GM12872 (cell line): ENCODE results near the gene FOXQ1.

Experiments used
- TF ChIP-seq, protein P1 (sequence below): IDR thresholded peaks from 3 replicates; pipeline ENCODE4 v1.5.1; 2011; ENCODE audit warnings: low read depth, mild to moderate bottlenecking, low read length, moderate library complexity; ENCODE audit not compliant: insufficient read depth

The FOXQ1 gene

DNA sequence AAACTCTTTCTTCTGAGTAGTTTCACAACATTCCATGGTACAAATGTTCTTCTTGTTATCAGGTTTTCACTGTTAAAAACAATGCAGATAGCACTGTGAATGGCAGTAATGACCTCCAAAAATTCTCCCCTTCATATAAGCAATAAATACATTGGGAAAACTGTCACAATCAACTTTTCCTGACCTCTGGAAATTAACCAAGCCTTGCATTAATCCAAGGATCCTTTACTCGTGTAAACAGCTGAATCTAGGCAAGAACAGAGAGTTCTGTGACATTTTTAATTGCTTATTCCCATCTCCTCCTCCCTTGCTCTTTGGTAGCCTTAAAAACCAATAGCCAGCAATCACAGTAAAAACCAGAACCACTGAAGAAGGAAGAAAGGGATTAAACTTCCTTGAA lies 37.8 kb downstream of the FOXQ1 start:
- TF ChIP-seq, protein P1, sequence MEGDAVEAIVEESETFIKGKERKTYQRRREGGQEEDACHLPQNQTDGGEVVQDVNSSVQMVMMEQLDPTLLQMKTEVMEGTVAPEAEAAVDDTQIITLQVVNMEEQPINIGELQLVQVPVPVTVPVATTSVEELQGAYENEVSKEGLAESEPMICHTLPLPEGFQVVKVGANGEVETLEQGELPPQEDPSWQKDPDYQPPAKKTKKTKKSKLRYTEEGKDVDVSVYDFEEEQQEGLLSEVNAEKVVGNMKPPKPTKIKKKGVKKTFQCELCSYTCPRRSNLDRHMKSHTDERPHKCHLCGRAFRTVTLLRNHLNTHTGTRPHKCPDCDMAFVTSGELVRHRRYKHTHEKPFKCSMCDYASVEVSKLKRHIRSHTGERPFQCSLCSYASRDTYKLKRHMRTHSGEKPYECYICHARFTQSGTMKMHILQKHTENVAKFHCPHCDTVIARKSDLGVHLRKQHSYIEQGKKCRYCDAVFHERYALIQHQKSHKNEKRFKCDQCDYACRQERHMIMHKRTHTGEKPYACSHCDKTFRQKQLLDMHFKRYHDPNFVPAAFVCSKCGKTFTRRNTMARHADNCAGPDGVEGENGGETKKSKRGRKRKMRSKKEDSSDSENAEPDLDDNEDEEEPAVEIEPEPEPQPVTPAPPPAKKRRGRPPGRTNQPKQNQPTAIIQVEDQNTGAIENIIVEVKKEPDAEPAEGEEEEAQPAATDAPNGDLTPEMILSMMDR = no peak

DNA sequence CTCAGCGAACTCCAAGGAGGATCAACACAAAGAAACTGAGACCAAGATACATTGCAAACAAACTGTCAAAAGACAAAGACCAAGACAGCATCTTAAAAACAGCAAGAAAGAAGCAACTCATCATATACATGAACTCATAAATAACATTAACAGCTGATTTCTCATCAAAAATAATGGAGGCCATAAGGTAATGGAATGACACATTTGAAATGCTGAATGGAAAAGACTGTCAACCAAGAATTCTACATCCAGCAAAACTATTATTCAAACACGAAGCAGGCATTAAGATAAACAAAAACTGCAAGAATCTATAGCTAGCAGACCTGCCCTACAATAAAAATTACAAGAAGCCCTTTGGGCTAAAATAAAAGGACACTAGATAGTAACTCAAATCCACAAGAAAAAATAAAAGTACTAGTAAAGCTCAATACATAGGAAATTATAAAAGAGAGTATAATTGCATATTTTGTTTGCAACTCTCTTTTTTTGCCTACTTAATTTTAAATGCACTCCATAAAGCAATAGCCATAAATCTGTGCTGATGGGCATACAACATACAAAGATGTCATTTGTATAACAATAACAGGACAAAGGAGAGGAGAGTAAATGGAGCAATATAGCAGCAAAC lies 39.6 kb downstream of the FOXQ1 start:
- TF ChIP-seq, protein P1 = no peak

DNA sequence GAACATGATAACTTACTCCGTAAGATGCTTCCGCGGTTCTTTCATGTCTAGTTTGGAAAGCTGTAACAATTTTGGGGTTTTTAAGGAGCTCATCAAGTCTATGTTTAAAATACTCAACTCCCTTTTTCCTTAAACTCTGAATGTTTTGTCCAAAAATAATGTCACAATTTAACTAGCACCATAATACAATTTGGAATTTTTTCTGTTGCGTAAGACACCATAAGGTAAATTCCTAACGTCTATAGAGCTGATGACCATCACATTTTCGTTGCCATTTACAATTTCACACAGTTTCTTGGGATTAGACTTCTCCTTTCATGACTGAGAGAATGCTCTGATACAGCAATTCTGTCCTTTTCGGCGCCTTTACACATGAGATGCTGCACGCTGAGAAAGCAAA lies 50.7 kb downstream of the FOXQ1 start:
- TF ChIP-seq, protein P1 = no peak

DNA sequence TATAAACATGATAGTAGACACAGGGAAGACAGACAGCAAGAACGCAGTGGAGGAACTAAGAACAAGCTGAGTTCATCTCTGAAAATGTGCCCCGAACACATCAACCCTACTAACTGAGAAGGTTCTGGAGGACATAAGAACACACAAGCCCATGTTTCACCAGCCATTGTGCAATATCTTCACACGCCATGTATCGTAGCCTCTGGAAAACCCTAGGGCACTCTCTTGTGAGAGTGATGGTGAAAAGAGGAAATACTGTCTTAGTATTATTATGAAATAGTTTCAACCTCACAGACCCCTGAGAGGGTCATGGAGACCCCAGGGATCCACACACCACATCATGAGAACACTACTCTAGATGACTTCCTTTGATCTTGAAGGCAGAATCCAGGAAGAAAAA lies 51.4 kb downstream of the FOXQ1 start:
- TF ChIP-seq, protein P1 = no peak

DNA sequence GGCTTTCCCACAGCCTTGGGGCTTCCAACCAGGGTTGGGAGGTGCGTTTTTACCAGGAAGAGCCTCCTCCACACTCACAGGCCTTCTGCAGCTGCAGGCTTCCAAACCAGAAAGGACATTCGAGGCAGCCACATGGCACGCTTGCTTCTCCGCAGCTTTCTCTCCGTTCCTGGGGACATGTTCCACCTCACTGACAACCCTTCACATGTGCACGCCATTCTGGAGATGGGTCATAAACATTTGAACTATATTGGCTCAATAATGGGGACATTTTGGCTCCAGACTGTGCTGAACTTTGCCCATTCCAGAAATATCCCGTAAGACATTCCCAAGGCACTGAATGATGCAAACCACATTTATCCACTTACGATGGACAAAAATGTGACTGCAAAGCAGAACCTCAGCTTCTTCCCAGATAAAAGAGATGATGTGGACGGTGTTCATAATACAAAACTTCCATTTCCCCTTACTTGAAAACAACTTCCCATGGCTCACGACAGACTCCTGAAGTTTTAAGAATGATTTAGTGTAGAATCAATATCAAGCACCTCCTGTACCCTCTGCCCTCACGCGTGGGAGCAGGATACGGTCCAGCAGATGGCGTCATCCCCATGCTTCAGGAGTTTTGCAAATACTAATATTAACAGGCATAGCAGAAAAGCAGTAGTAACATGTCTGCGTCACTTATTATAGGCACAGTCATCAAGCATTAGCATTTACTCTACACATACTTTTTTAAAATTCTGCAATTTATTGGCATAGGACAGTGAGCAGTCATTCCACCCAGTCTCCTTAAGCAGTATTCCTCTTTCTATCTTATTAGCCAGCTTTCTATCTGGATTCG lies 52.1 kb downstream of the FOXQ1 start:
- TF ChIP-seq, protein P1 = no peak
